Body of pancreas (tissue), 4 donors: ENCODE data around the gene TAF1D. TPM values are rescaled to one million over a fixed set of nuclear protein-coding genes. Genes with fewer than 3 reads are reported as not detected.

ENCODE experiments used
- ATAC-seq: fragments of 150-250 bp; one replicate; pipeline ENCODE4 v1.9.1; 2016
- DNase-seq, 4 donors: peaks; one replicate each; pipeline ENCODE4 v3.0.0-alpha.2; 2019
- H3K27ac ChIP-seq, 4 donors: fragments of 200-600 bp; sonication (generic); 1 replicate in 3 of 4; 2 replicates in 1 of 4; pipeline versions ENCODE4 v1.5.1 to v1.6.1; 2016 to 2019; ENCODE audit warnings: mild to moderate bottlenecking in 1 of 4, mixed read lengths in 1 of 4, moderate library complexity in 1 of 4
- H3K27me3 ChIP-seq, 2 donors: fragments of 200-600 bp; sonication (generic); one replicate each; pipeline ENCODE4 v1.6.0; 2016; ENCODE audit warnings: mild to moderate bottlenecking in 1 of 2
- H3K36me3 ChIP-seq, 2 donors: fragments of 200-600 bp; sonication (generic); replicated peaks in 1 of 2; 2 replicates each; pipeline ENCODE4 v1.5.1; 2016; ENCODE audit warnings: low read depth in 2 of 2; ENCODE audit not compliant: insufficient read depth in 1 of 2
- H3K4me1 ChIP-seq: fragments of 200-600 bp; sonication (generic); one replicate; pipeline ENCODE4 v1.6.0; 2016
- H3K4me3 ChIP-seq, 2 donors: fragments of 200-600 bp; sonication (generic); 1 replicate in 1 of 2; 2 replicates in 1 of 2; pipeline ENCODE4 v1.5.1; 2016 to 2019
- H3K9me3 ChIP-seq, 3 donors: fragments of 200-600 bp; sonication (generic); 1 replicate in 2 of 3; 2 replicates in 1 of 3; pipeline ENCODE4 v1.5.1; 2016
- CTCF ChIP-seq, 7 experiments: fragments of 450-650 bp in 4 of 7; fragments of 200-600 bp in 3 of 7; sonication (generic) in 3 of 7; IDR thresholded peaks; one replicate each; pipeline ENCODE4 v1.5.1; 2016 to 2019; ENCODE audit warnings: antibody characterized with exemption in 7 of 7
- POLR2A ChIP-seq, 3 donors: fragments of 450-650 bp; IDR thresholded peaks; one replicate each; pipeline ENCODE4 v1.6.1; 2016; ENCODE audit warnings: antibody characterized with exemption in 3 of 3, mild to moderate bottlenecking in 2 of 3
- WGBS, 2 donors: methylation state at CpG; one replicate each; pipeline ENCODE4 v1.1.5; 2017; 5-methylcytosine and 5-hydroxymethylcytosine counted together
- intact Hi-C: fragments of 100-400 bp; cut with DNase I; formaldehyde crosslinking; loops from one replicate; pipeline ENCODE4 v1.15.1; 2023
- total RNA-seq, 2 donors: library from RNA; depleted of rRNA; stranded (reverse); fragments of >200 nt; gene quantifications; one replicate each; pipeline ENCODE4 v1.1.0, GENCODE V29; 2016

Gene TAF1D
- total RNA-seq, 2 donors from 2014 or later = 113 to 177 TPM

DNA sequence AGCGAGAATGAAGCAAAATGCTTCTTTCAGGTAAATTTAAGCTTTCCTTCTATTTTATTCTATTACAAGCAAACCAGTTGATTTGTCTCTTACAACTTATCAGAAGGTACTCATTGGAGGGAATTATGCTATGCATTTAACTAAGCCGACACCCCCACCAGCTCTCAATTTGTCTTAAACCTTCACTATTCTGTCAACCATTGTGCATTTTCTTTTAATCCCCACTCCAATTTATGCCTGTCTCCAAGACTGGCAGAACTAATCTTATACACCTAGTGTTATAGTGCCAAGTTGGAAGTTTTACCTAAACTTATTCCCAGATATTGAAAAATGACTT, 12.5 kb downstream of the TAF1D start:
- peaks cover 21 to 35% of the 10 kb centered on the region in 2 donors for H3K36me3 ChIP-seq
- ATAC-seq = no peak
- H3K4me1 ChIP-seq = peaks cover 12% of the 10 kb centered on the region
- H3K9me3 ChIP-seq = no peaks in the 10 kb centered on the region
- H3K27me3 ChIP-seq = no peaks in the 10 kb centered on the region
- H3K27ac ChIP-seq = no peak overlapping the region
- H3K4me3 ChIP-seq = no peak overlapping the region
- DNase-seq = no peak
- 96 to 97% methylated on average over 2 of the region's 2 CpGs for WGBS, 2 donors
- TF ChIP-seq POLR2A (IDR thresholded peaks at IDR 0.05) = no peak
- no peak for TF ChIP-seq CTCF (IDR thresholded peaks at IDR 0.05)
- intact Hi-C loops = no loop called here

GRCh38 chr11:93727985-93728791, 13.1 kb downstream of the TAF1D start:
- intact Hi-C loops = no loop called here
- 57 to 58% methylated on average over 4 of the region's 4 CpGs for WGBS, 2 donors
- Histone ChIP-seq H3K4me3 (no peak overlapping the region), H3K36me3 (peaks cover 18 to 35% of the 10 kb centered on the region in 2 donors), H3K27ac (no peak overlapping the region), H3K27me3 (no peaks in the 10 kb centered on the region), H3K4me1 (peaks cover 9% of the 10 kb centered on the region), H3K9me3 (no peaks in the 10 kb centered on the region)
- TF ChIP-seq POLR2A (IDR thresholded peaks at IDR 0.05) (peak in 1 of 3 donors; percentile 6), CTCF (IDR thresholded peaks at IDR 0.05) (no peak)
- DNase-seq (no peak), ATAC-seq (peak; percentile 21)

GRCh38 chr11:93724089-93724488, 17.2 kb downstream of the TAF1D start:
- Histone ChIP-seq H3K4me1 (no peaks in the 10 kb centered on the region), H3K36me3 (peaks cover 1 to 6% of the 10 kb centered on the region in 2 donors)
- ATAC-seq = no peak

GRCh38 chr11:93720522-93720921, 20.8 kb downstream of the TAF1D start:
- ATAC-seq = no peak
- H3K36me3 ChIP-seq = peaks cover 0 to 3% of the 10 kb centered on the region in 2 donors
- no peak overlapping the region for H3K27ac ChIP-seq
- 95 to 97% methylated on average over 7 of the region's 7 CpGs for WGBS, 2 donors
- no peaks in the 10 kb centered on the region for H3K27me3 ChIP-seq
- no peaks in the 10 kb centered on the region for H3K4me1 ChIP-seq
- intact Hi-C loops = no loop called here
- H3K9me3 ChIP-seq = no peaks in the 10 kb centered on the region
- TF ChIP-seq CTCF (IDR thresholded peaks at IDR 0.05) (no peak), POLR2A (IDR thresholded peaks at IDR 0.05) (no peak)
- H3K4me3 ChIP-seq = no peak overlapping the region
- DNase-seq = no peak

More at GRCh38 chr11:93724089-93724488, 17.2 kb downstream of the TAF1D start:
- Histone ChIP-seq H3K27me3 (no peaks in the 10 kb centered on the region), H3K27ac (no peak overlapping the region), H3K9me3 (no peaks in the 10 kb centered on the region), H3K4me3 (no peak overlapping the region)
- intact Hi-C loops = no loop called here
- TF ChIP-seq CTCF (IDR thresholded peaks at IDR 0.05) (no peak), POLR2A (IDR thresholded peaks at IDR 0.05) (no peak)
- WGBS, 2 donors = 94 to 97% methylated on average over 1 of the region's 1 CpG
- DNase-seq = no peak

DNA sequence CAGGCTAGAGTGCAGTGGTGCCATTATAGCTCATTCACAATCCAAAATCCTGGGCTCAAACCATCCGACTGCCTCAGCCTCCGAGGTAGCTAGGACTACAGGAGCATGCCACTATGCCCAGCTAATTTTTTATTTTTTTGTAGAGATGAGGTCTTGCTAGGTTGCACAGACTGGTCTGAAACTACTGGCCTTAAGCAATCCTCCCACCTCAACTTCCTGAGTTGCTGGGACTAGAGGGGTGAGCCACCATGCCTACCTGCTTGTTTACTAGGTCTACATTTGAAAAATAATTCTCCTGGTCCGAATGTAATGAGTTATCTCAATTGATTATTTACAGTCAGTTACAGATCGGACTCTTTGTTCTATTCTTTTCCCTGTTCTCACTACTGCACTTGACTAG, 22.0 kb downstream of the TAF1D start:
- no peak overlapping the region for H3K27ac ChIP-seq
- peaks cover 0 to 3% of the 10 kb centered on the region in 2 donors for H3K36me3 ChIP-seq
- TF ChIP-seq POLR2A (IDR thresholded peaks at IDR 0.05) = no peak
- TF ChIP-seq CTCF (IDR thresholded peaks at IDR 0.05) = no peak
- H3K9me3 ChIP-seq = no peaks in the 10 kb centered on the region
- no peak overlapping the region for H3K4me3 ChIP-seq
- no peaks in the 10 kb centered on the region for H3K4me1 ChIP-seq
- no peaks in the 10 kb centered on the region for H3K27me3 ChIP-seq
- intact Hi-C loops = no loop called here
- ATAC-seq = no peak
- no peak for DNase-seq
- 71 to 74% methylated on average over 4 of the region's 4 CpGs for WGBS, 2 donors
